IMR-90 (cell line): ENCODE data around the gene LRRC37A3. TPM values are rescaled to one million over a fixed set of nuclear protein-coding genes. Genes with fewer than 3 reads are reported as not detected.
A peak's percentile ranks its signal among the peaks of the same experiment; 100 is the strongest.

Experiments used
- ATAC-seq: fragments of 200-7000 bp; cut with Tn5 transposase; 2 replicates; pipeline ENCODE4 v1.9.1; 2020; ENCODE audit warnings: low read depth, mild to moderate bottlenecking, moderate library complexity
- BruUV-seq: library from RNA; stranded (reverse); fragments of 400-500 nt; replicated peaks from 2 replicates; lab custom pipeline; 2021; lab: Mats Ljungman, UMichigan
- CTCF ChIA-PET: fragments of 300-600 bp; formaldehyde crosslinking; extraction: SDS; loops from one replicate; lab custom pipeline; 2021; ENCODE audit warnings: antibody characterized with exemption; lab: Yijun Ruan, JAX
- POLR2A ChIA-PET: fragments of 300-600 bp; sonication (Branson Sonifier 250); formaldehyde crosslinking; loops from one replicate; lab custom pipeline; 2022; ENCODE audit warnings: antibody characterized with exemption; ENCODE audit not compliant: unreplicated experiment; lab: Charles Lee
- DNase-seq: peaks from one replicate; pipeline ENCODE4 v3.0.0; 2013
- H2AFZ ChIP-seq: replicated peaks from 2 replicates; pipeline ENCODE3; 2013; ENCODE audit warnings: low read length, mild to moderate bottlenecking; ENCODE audit not compliant: poor library complexity
- H2AK5ac ChIP-seq: 2 replicates; pipeline ENCODE4 v1.6.1; 2013; ENCODE audit warnings: low read depth, low read length, inconsistent platforms
- H2AK9ac ChIP-seq: replicated peaks from 2 replicates; pipeline ENCODE3; 2013; ENCODE audit warnings: mild to moderate bottlenecking, low read depth, low read length, moderate library complexity; ENCODE audit not compliant: poor library complexity
- H2BK120ac ChIP-seq: 2 replicates; pipeline ENCODE4 v1.6.1; 2013; ENCODE audit warnings: low read depth, low read length, inconsistent platforms
- H2BK15ac ChIP-seq: 3 replicates; pipeline ENCODE4 v1.6.1; 2013; ENCODE audit warnings: low read depth, low read length, inconsistent platforms
- H2BK20ac ChIP-seq: 2 replicates; pipeline ENCODE4 v1.6.1; 2013; ENCODE audit warnings: low read depth, mild to moderate bottlenecking, inconsistent platforms, low read length, moderate library complexity
- H2BK5ac ChIP-seq: 2 replicates; pipeline ENCODE4 v1.6.1; 2013; ENCODE audit warnings: mild to moderate bottlenecking, low read depth, low read length, inconsistent platforms; ENCODE audit not compliant: poor library complexity, severe bottlenecking
- H3K14ac ChIP-seq: replicated peaks from 2 replicates; pipeline ENCODE4 v1.6.1; 2013; ENCODE audit warnings: low read depth, low read length, inconsistent platforms
- H3K18ac ChIP-seq: 2 replicates; pipeline ENCODE4 v1.6.1; 2013; ENCODE audit warnings: low read depth, low read length, control low read depth
- H3K23ac ChIP-seq: 2 replicates; pipeline ENCODE4 v1.6.1; 2013; ENCODE audit warnings: low read depth, low read length, inconsistent platforms
- H3K27ac ChIP-seq: 2 replicates; pipeline ENCODE4 v1.5.1; 2013; ENCODE audit warnings: mild to moderate bottlenecking, control low read depth, low read length; ENCODE audit not compliant: insufficient read depth
- H3K27me3 ChIP-seq: 2 replicates; pipeline ENCODE4 v1.6.1; 2013; ENCODE audit warnings: low read length; ENCODE audit not compliant: control insufficient read depth, insufficient read depth
- H3K36me3 ChIP-seq: 2 replicates; pipeline ENCODE4 v1.6.1; 2013; ENCODE audit warnings: low read length, mixed read lengths; ENCODE audit not compliant: control insufficient read depth, insufficient read depth
- H3K4ac ChIP-seq: 2 replicates; pipeline ENCODE4 v1.6.1; 2013; ENCODE audit warnings: low read depth, low read length, inconsistent platforms
- H3K4me1 ChIP-seq: 2 replicates; pipeline ENCODE4 v1.6.1; 2013; ENCODE audit warnings: low read length, mixed read lengths; ENCODE audit not compliant: control insufficient read depth, insufficient read depth
- H3K4me2 ChIP-seq: 2 replicates; pipeline ENCODE4 v1.6.1; 2013; ENCODE audit warnings: low read depth, mild to moderate bottlenecking, control low read depth, low read length, moderate library complexity
- H3K4me3 ChIP-seq: 2 replicates; pipeline ENCODE4 v1.5.1; 2013; ENCODE audit warnings: low read depth, mild to moderate bottlenecking, control low read depth, low read length, moderate library complexity; ENCODE audit not compliant: insufficient read depth
- H3K56ac ChIP-seq: 2 replicates; pipeline ENCODE4 v1.6.1; 2013; ENCODE audit warnings: low read length, inconsistent platforms; ENCODE audit not compliant: insufficient read depth; ENCODE audit errors: extremely low read depth
- H3K79me1 ChIP-seq, 2 experiments: 2 replicates each; pipeline ENCODE4 v1.6.1; 2013; ENCODE audit warnings: low read length in 2 of 2, inconsistent platforms in 1 of 2, low read depth in 1 of 2
- H3K9ac ChIP-seq: 2 replicates; pipeline ENCODE4 v1.6.1; 2013; ENCODE audit warnings: low read depth, low read length, control low read depth
- H3K9me1 ChIP-seq: 2 replicates; pipeline ENCODE4 v1.6.1; 2013; ENCODE audit warnings: low read length, inconsistent platforms; ENCODE audit not compliant: insufficient read depth
- H3K9me3 ChIP-seq: 2 replicates; pipeline ENCODE4 v1.6.1; 2013; ENCODE audit warnings: low read length; ENCODE audit not compliant: control insufficient read depth, insufficient read depth
- H4K20me1 ChIP-seq: 2 replicates; pipeline ENCODE4 v1.6.1; 2013; ENCODE audit warnings: low read length, inconsistent platforms; ENCODE audit not compliant: insufficient read depth
- H4K5ac ChIP-seq: 2 replicates; pipeline ENCODE4 v1.6.1; 2013; ENCODE audit warnings: mild to moderate bottlenecking, low read depth, low read length, control low read depth
- H4K8ac ChIP-seq, 2 experiments: 2 replicates each; pipeline ENCODE4 v1.6.1; 2013; ENCODE audit warnings: low read depth in 2 of 2, low read length in 2 of 2, control low read depth in 1 of 2, inconsistent platforms in 1 of 2
- H4K91ac ChIP-seq: 2 replicates; pipeline ENCODE4 v1.6.1; 2013; ENCODE audit warnings: low read depth, low read length, inconsistent platforms; ENCODE audit not compliant: insufficient read depth
- BHLHE40 ChIP-seq: fragments of 150-350 bp; IDR thresholded peaks from 2 replicates; pipeline ENCODE4 v1.6.1; 2016; ENCODE audit warnings: mild to moderate bottlenecking, low read depth, low read length
- CEBPB ChIP-seq: IDR thresholded peaks from 2 replicates; pipeline ENCODE4 v1.6.1; 2012; ENCODE audit warnings: low read depth, low read length, improper control_type of control experiment
- CHD1 ChIP-seq: IDR thresholded peaks from 2 replicates; pipeline ENCODE4 v1.6.1; 2012; ENCODE audit warnings: low read depth, low read length, improper control_type of control experiment
- CTCF ChIP-seq: conservative IDR thresholded peaks from 2 replicates; pipeline ENCODE4 v1.5.1; 2012; ENCODE audit warnings: mild to moderate bottlenecking, low read depth, low read length, improper control_type of control experiment
- ELK1 ChIP-seq: fragments of 150-350 bp; IDR thresholded peaks from 2 replicates; pipeline ENCODE4 v1.6.1; 2016; ENCODE audit warnings: low read depth, mild to moderate bottlenecking, low read length, moderate library complexity, borderline replicate concordance
- FOS ChIP-seq: fragments of 150-350 bp; IDR thresholded peaks from 2 replicates; pipeline ENCODE4 v1.6.1; 2016; ENCODE audit warnings: low read depth, low read length
- MAFK ChIP-seq: IDR thresholded peaks from 2 replicates; pipeline ENCODE4 v1.6.1; 2012; ENCODE audit warnings: low read depth, low read length, improper control_type of control experiment
- MAZ ChIP-seq: IDR thresholded peaks from 2 replicates; pipeline ENCODE4 v1.6.1; 2012; ENCODE audit warnings: low read depth, mild to moderate bottlenecking, low read length, improper control_type of control experiment, moderate library complexity, borderline replicate concordance
- MXI1 ChIP-seq: IDR thresholded peaks from 2 replicates; pipeline ENCODE4 v1.6.1; 2012; ENCODE audit warnings: low read depth, mild to moderate bottlenecking, low read length, moderate library complexity, borderline replicate concordance
- NFE2L2 ChIP-seq: fragments of 150-350 bp; IDR thresholded peaks from 2 replicates; pipeline ENCODE4 v1.6.1; 2016; ENCODE audit warnings: low read depth, mild to moderate bottlenecking, low read length
- POLR2A ChIP-seq: IDR thresholded peaks from 2 replicates; pipeline ENCODE4 v1.6.1; 2012; ENCODE audit warnings: mild to moderate bottlenecking, low read depth, low read length
- RAD21 ChIP-seq: IDR thresholded peaks from 2 replicates; pipeline ENCODE4 v1.6.1; 2012; ENCODE audit warnings: low read length, improper control_type of control experiment
- RCOR1 ChIP-seq: IDR thresholded peaks from 2 replicates; pipeline ENCODE4 v1.6.1; 2012; ENCODE audit warnings: mild to moderate bottlenecking, low read length, improper control_type of control experiment; ENCODE audit not compliant: insufficient replicate concordance
- RFX5 ChIP-seq: IDR thresholded peaks from 2 replicates; pipeline ENCODE4 v1.8.0; 2012; ENCODE audit warnings: low read depth, mild to moderate bottlenecking, low read length, moderate library complexity
- SMC3 ChIP-seq: fragments of 150-350 bp; IDR thresholded peaks from 2 replicates; pipeline ENCODE4 v1.6.1; 2016; ENCODE audit warnings: low read depth, mild to moderate bottlenecking, antibody characterized with exemption, low read length, moderate library complexity
- USF2 ChIP-seq: fragments of 150-350 bp; IDR thresholded peaks from 2 replicates; pipeline ENCODE4 v1.6.1; 2017; ENCODE audit warnings: mild to moderate bottlenecking, antibody characterized with exemption, low read length, low read depth
- WGBS, 2 experiments: methylation state at CpG; one replicate each; pipeline versions ENCODE4 v1.1.5 to v1.1.7; 2013; ENCODE audit warnings: missing lambda C conversion rate in 2 of 2; ENCODE audit not compliant: insufficient read length in 1 of 2; ENCODE audit errors: extremely low coverage in 2 of 2; 5-methylcytosine and 5-hydroxymethylcytosine counted together
- dilution Hi-C: fragments of 300-500 bp; cut with HindIII; formaldehyde crosslinking; loops from one replicate; pipeline ENCODE4 v1.14.3; 2018; ENCODE audit warnings: low sequenced_read_pairs; ENCODE audit not compliant: unreplicated experiment
- in situ Hi-C: fragments of 300-500 bp; cut with MboI; formaldehyde crosslinking; loops from 3 replicates; pipeline ENCODE4 v1.14.3; 2019; ENCODE audit warnings: low sequenced_read_pairs, inconsistent platforms, mixed read lengths
- intact Hi-C: fragments of 100-400 bp; cut with micrococcal nuclease; formaldehyde crosslinking; loops from 2 replicates; pipeline ENCODE4 v1.10.0; 2022
- polyA plus RNA-seq, 3 experiments: library from polyadenylated mRNA; depleted of rRNA; stranded (reverse); fragments of >200 nt; gene quantifications; 2 replicates each; pipeline ENCODE4 v1.2.3, GENCODE V29; 2012; ENCODE audit warnings: low replicate concordance in 1 of 3
- total RNA-seq: library from RNA; depleted of rRNA; stranded (reverse); fragments of >200 nt; gene quantifications from 2 replicates; pipeline ENCODE4 v1.2.3, GENCODE V29; 2012

The LRRC37A3 gene
- total and polyA plus RNA-seq, 2 of the 4 experiments (the other 2 are of a cell fraction) = 3.1 to 4.5 TPM

GRCh38 chr17:64936117-64936516 lies 16.8 kb upstream of the LRRC37A3 start:
- CTCF ChIA-PET = no interaction called here
- peak overlapping the region; percentile 8; the same call in 1 of the 2 replicates for H2AK5ac ChIP-seq
- in situ Hi-C loops (no loop called here), dilution Hi-C loops (no loop called here), intact Hi-C loops (no loop called here)
- H4K20me1 ChIP-seq = no peaks in the 10 kb centered on the region
- no peaks in the 10 kb centered on the region for H3K79me1 ChIP-seq
- H3K4me2 ChIP-seq = no peak overlapping the region
- no peaks in the 10 kb centered on the region for H3K36me3 ChIP-seq
- H3K56ac ChIP-seq = no peak overlapping the region
- TF ChIP-seq RCOR1 = no peak
- TF ChIP-seq BHLHE40 = no peak
- no peak for TF ChIP-seq FOS
- no peak for TF ChIP-seq CTCF
- no peak for TF ChIP-seq CHD1
- TF ChIP-seq MAFK = no peak
- TF ChIP-seq CEBPB = no peak
- TF ChIP-seq MAZ = no peak
- TF ChIP-seq NFE2L2 = no peak
- no peak for TF ChIP-seq MXI1
- TF ChIP-seq SMC3 = no peak
- TF ChIP-seq ELK1 = no peak
- TF ChIP-seq RAD21 = no peak
- no peak for TF ChIP-seq RFX5
- no peak for TF ChIP-seq USF2
- no peak for TF ChIP-seq POLR2A
- H2AK9ac ChIP-seq = no peak overlapping the region
- ATAC-seq = no peak
- H3K14ac ChIP-seq = no peak overlapping the region
- H3K27me3 ChIP-seq = no peaks in the 10 kb centered on the region; the same call in none of the 2 replicates
- no peak overlapping the region for H2BK20ac ChIP-seq
- no peaks in the 10 kb centered on the region for H3K9me3 ChIP-seq
- H2BK120ac ChIP-seq = no peak overlapping the region
- H2BK5ac ChIP-seq = no peak overlapping the region
- no peak overlapping the region for H4K8ac ChIP-seq
- H4K91ac ChIP-seq = no peak overlapping the region
- no peak for DNase-seq
- no peak overlapping the region for H4K5ac ChIP-seq
- POLR2A ChIA-PET = no interaction called here
- no TSS peak for BruUV-seq
- no peak overlapping the region for H3K4ac ChIP-seq
- peaks cover 1% of the 10 kb centered on the region for H3K4me1 ChIP-seq
- H2AFZ ChIP-seq = no peak overlapping the region
- H2BK15ac ChIP-seq = no peak overlapping the region
- no peak overlapping the region for H3K27ac ChIP-seq
- H3K9me1 ChIP-seq = no peaks in the 10 kb centered on the region
- no peak overlapping the region for H3K4me3 ChIP-seq
- 89% methylated on average over 3 of the region's 10 CpGs; no CpG with 5 or more reads in 1 of the 2 experiments for WGBS, 2 experiments
- H3K23ac ChIP-seq = no peak overlapping the region
- no peak overlapping the region for H3K9ac ChIP-seq
- H3K18ac ChIP-seq = no peak overlapping the region
